A549 (cell line): ENCODE measurements around the gene S100A13. TPM values are rescaled to one million over a fixed set of nuclear protein-coding genes. Genes with fewer than 3 reads are reported as not detected.

Experiments
- ATAC-seq, 2 experiments: fragments of 200-7000 bp in 1 of 2; fragments of >200 bp in 1 of 2; cut with Nextera tagmentation in 1 of 2; cut with Tn5 transposase in 1 of 2; 3 replicates each; pipeline versions ENCODE4 v1.8.0 to v1.9.1; 2018 to 2020; ENCODE audit warnings: mild to moderate bottlenecking in 1 of 2, moderate library complexity in 1 of 2
- CTCF ChIA-PET: fragments of 300-600 bp; sonication (Branson Sonifier 250); formaldehyde crosslinking; extraction: SDS; loops from one replicate; lab custom pipeline; 2021; ENCODE audit warnings: antibody characterized with exemption, inconsistent platforms; lab: Yijun Ruan, JAX
- POLR2A ChIA-PET: fragments of 350-600 bp; formaldehyde crosslinking; extraction: SDS; loops from one replicate; lab custom pipeline; 2021; ENCODE audit warnings: antibody characterized with exemption, inconsistent platforms; lab: Yijun Ruan, JAX
- DNase-seq, 2 experiments: peaks; one replicate each; pipeline versions ENCODE4 v3.0.0 to v3.0.0-alpha.2; 2011 to 2016; ENCODE audit warnings: low read depth in 1 of 2, low spot score in 1 of 2
- FAIRE-seq: peaks from 2 replicates; lab custom pipeline; 2011; peaks lifted over from hg19 to GRCh38; lab: Jason Lieb, UNC
- H3K27ac ChIP-seq, 2 experiments: fragments of >200 bp; sonication (Bioruptor Twin); formaldehyde crosslinking; 3 replicates each; pipeline ENCODE4 v1.5.1; 2016 to 2017
- H3K4me1 ChIP-seq: fragments of >200 bp; sonication (Bioruptor Twin); formaldehyde crosslinking; 3 replicates; pipeline ENCODE4 v1.6.1; 2016
- H3K4me2 ChIP-seq: fragments of >200 bp; sonication (Bioruptor Twin); formaldehyde crosslinking; 3 replicates; pipeline ENCODE4 v1.6.1; 2016
- H3K4me3 ChIP-seq: fragments of >200 bp; sonication (Bioruptor Twin); formaldehyde crosslinking; 3 replicates; pipeline ENCODE4 v1.5.1; 2016
- H3K9me3 ChIP-seq: fragments of >200 bp; sonication (Bioruptor Twin); formaldehyde crosslinking; 3 replicates; pipeline ENCODE4 v1.6.1; 2016
- ATOH8 ChIP-seq: fragments of 250-450 bp; sonication (Bioruptor Pico); IDR thresholded peaks from 2 replicates; pipeline ENCODE4 v1.5.0; 2020; ENCODE audit warnings: low read depth, mild to moderate bottlenecking, moderate library complexity
- CTCF ChIP-seq: fragments of >200 bp; sonication (Bioruptor Twin); formaldehyde crosslinking; IDR thresholded peaks from 3 replicates; pipeline ENCODE4 v1.5.1; 2016
- E2F6 ChIP-seq: IDR thresholded peaks from 2 replicates; pipeline ENCODE4 v1.6.1; 2012; ENCODE audit warnings: low read depth, borderline replicate concordance
- ESRRA ChIP-seq: fragments of 150-350 bp; IDR thresholded peaks from 2 replicates; pipeline ENCODE4 v1.6.1; 2014; ENCODE audit warnings: mild to moderate bottlenecking, low read length, borderline replicate concordance
- HEYL ChIP-seq: fragments of 250-450 bp; sonication (Bioruptor Pico); IDR thresholded peaks from 2 replicates; pipeline ENCODE4 v1.8.0; 2021; ENCODE audit warnings: mild to moderate bottlenecking, moderate library complexity
- HMGXB4 ChIP-seq: fragments of 250-450 bp; sonication (Bioruptor Pico); IDR thresholded peaks from 2 replicates; pipeline ENCODE4 v1.5.0; 2021; ENCODE audit warnings: mild to moderate bottlenecking, moderate library complexity, borderline replicate concordance
- JUNB ChIP-seq: fragments of >200 bp; sonication (Bioruptor Twin); formaldehyde crosslinking; IDR thresholded peaks from 2 replicates; pipeline ENCODE4 v1.6.1; 2016
- KDM1A ChIP-seq: fragments of 200-600 bp; sonication (generic); IDR thresholded peaks from 2 replicates; pipeline ENCODE4 v1.6.1; 2016; ENCODE audit warnings: low read depth, mild to moderate bottlenecking
- MAFK ChIP-seq: fragments of 450-650 bp; IDR thresholded peaks from 2 replicates; pipeline ENCODE4 v1.6.1; 2014; ENCODE audit not compliant: partially characterized antibody
- POLR2A ChIP-seq: IDR thresholded peaks from 2 replicates; pipeline ENCODE4 v1.6.1; 2012; ENCODE audit warnings: mild to moderate bottlenecking, low read length
- RFX5 ChIP-seq: fragments of 450-650 bp; IDR thresholded peaks from 2 replicates; pipeline ENCODE4 v1.7.1; 2014; ENCODE audit warnings: antibody characterized with exemption, mild to moderate bottlenecking, moderate library complexity
- RNF2 ChIP-seq: fragments of 200-600 bp; sonication (generic); IDR thresholded peaks from 2 replicates; pipeline ENCODE4 v1.6.1; 2016; ENCODE audit warnings: low read depth, mild to moderate bottlenecking, antibody characterized with exemption, moderate library complexity, borderline replicate concordance
- TFCP2L1 ChIP-seq: fragments of 250-450 bp; sonication (Bioruptor Pico); IDR thresholded peaks from 2 replicates; pipeline ENCODE4 v1.5.0; 2021; ENCODE audit warnings: mild to moderate bottlenecking
- TP53 ChIP-seq: fragments of 250-450 bp; sonication (Bioruptor Pico); IDR thresholded peaks from 2 replicates; pipeline ENCODE4 v1.5.0; 2021; ENCODE audit warnings: mild to moderate bottlenecking, moderate library complexity
- USF2 ChIP-seq: fragments of 450-650 bp; IDR thresholded peaks from 2 replicates; pipeline ENCODE4 v1.6.1; 2014; ENCODE audit warnings: antibody characterized with exemption
- ZFP36 ChIP-seq: fragments of 450-650 bp; IDR thresholded peaks from 2 replicates; pipeline ENCODE4 v1.6.1; 2014; ENCODE audit warnings: borderline replicate concordance; ENCODE audit not compliant: partially characterized antibody
- WGBS: methylation state at CpG from one replicate; pipeline ENCODE4 v1.1.6; 2017; ENCODE audit errors: missing lambda C conversion rate; 5-methylcytosine and 5-hydroxymethylcytosine counted together
- polyA plus RNA-seq, 4 experiments: library from polyadenylated mRNA; depleted of rRNA in 3 of 4; stranded (reverse); fragments of >200 nt; fragmentation: RNase III in 1 of 4; extraction: RNeasy Plus Mini Kit Qiagen cat#74134 plus additional on column Dnase treatment in 1 of 4; gene quantifications; 2 replicates in 3 of 4; 3 replicates in 1 of 4; pipeline ENCODE4 v1.2.3, GENCODE V29; 2011 to 2017

S100A13 gene
- polyA plus RNA-seq, 2 of the 4 experiments (the other 2 are of a cell fraction), result 113 to 129 TPM

GRCh38 chr1:153598309-153599172 is 28.8 kb downstream of the S100A13 start:
- ATAC-seq, result no peak; a peak in 2 of 6 replicates
- POLR2A ChIA-PET, result interaction anchor here (0.6 to 0.9 kb wide), 3 partner anchors 9 to 35 kb away, joined by 3 to 4 read pairs (median 3); partner anchors contain the start of genes CHTOP and S100A16
- H3K4me2 ChIP-seq, result no peak overlapping the region

More at GRCh38 chr1:153598309-153599172, 28.8 kb downstream of the S100A13 start:
- CTCF ChIA-PET, result interaction anchor here (0.9 to 8.1 kb wide), 9 partner anchors 9 to 79 kb away, joined by 3 to 41 read pairs (median 3); partner anchors contain the start of gene S100A13
- no peaks in the 10 kb centered on the region for H3K9me3 ChIP-seq
- no peak overlapping the region for H3K27ac ChIP-seq
- 89% methylated on average over 7 of the region's 7 CpGs for WGBS
- peaks cover 9% of the 10 kb centered on the region for H3K4me1 ChIP-seq
- no peak for DNase-seq
- H3K4me3 ChIP-seq, result no peak overlapping the region
- FAIRE-seq, result no peak
- TF ChIP-seq TP53 (CRISPR knock-in tag) (no peak), MAFK (no peak), ATOH8 (CRISPR knock-in tag) (no peak), HEYL (CRISPR knock-in tag) (no peak), RNF2 (no peak), JUNB (no peak), HMGXB4 (no peak), KDM1A (no peak), CTCF (no peak), RFX5 (no peak), TFCP2L1 (no peak), POLR2A (no peak), ESRRA (no peak), ZFP36 (no peak), USF2 (no peak), E2F6 (no peak)
